Trophoblast cell (in vitro differentiated cells and primary cell): ENCODE results near the gene USP53.
A peak's percentile ranks its signal among the peaks of the same experiment; 100 is the strongest.

ENCODE experiments used
- DNase-seq, 2 donors: peaks; one replicate each; pipeline ENCODE4 v3.0.0-alpha.2; 2016
- H2AFZ ChIP-seq: 2 replicates; pipeline ENCODE4 v1.6.1; 2013; ENCODE audit warnings: low read length, moderate library complexity, mild to moderate bottlenecking; ENCODE audit not compliant: insufficient read depth, poor library complexity
- H2AK5ac ChIP-seq: 2 replicates; pipeline ENCODE4 v1.6.1; 2013; ENCODE audit warnings: mild to moderate bottlenecking, low read length
- H2BK120ac ChIP-seq: 2 replicates; pipeline ENCODE4 v1.6.1; 2013; ENCODE audit warnings: low read length, mild to moderate bottlenecking, moderate library complexity; ENCODE audit not compliant: insufficient read depth, poor library complexity
- H2BK12ac ChIP-seq: 2 replicates; pipeline ENCODE4 v1.6.1; 2013; ENCODE audit warnings: mild to moderate bottlenecking, low read length, moderate library complexity
- H2BK5ac ChIP-seq: 2 replicates; pipeline ENCODE4 v1.6.1; 2013; ENCODE audit warnings: low read length, low read depth, moderate library complexity, mild to moderate bottlenecking; ENCODE audit not compliant: poor library complexity
- H3K14ac ChIP-seq: 2 replicates; pipeline ENCODE4 v1.6.1; 2013; ENCODE audit warnings: mild to moderate bottlenecking, low read length
- H3K18ac ChIP-seq: 2 replicates; pipeline ENCODE4 v1.6.1; 2013; ENCODE audit warnings: mild to moderate bottlenecking, low read length
- H3K23ac ChIP-seq: 2 replicates; pipeline ENCODE4 v1.6.1; 2013; ENCODE audit warnings: low read length
- H3K27ac ChIP-seq: 2 replicates; pipeline ENCODE4 v1.5.1; 2013; ENCODE audit warnings: low read depth, mild to moderate bottlenecking, inconsistent platforms, low read length, moderate library complexity
- H3K27me3 ChIP-seq: 2 replicates; pipeline ENCODE4 v1.6.1; 2013; ENCODE audit warnings: inconsistent platforms, mild to moderate bottlenecking, low read length, moderate library complexity; ENCODE audit not compliant: insufficient read depth
- H3K36me3 ChIP-seq, 2 experiments: 1 replicate in 1 of 2; 2 replicates in 1 of 2; pipeline ENCODE4 v1.6.1; 2013; ENCODE audit warnings: low read length in 2 of 2, mild to moderate bottlenecking in 2 of 2, moderate library complexity in 1 of 2; ENCODE audit not compliant: insufficient read depth in 2 of 2, control insufficient read depth in 1 of 2
- H3K4ac ChIP-seq: 2 replicates; pipeline ENCODE4 v1.6.1; 2013; ENCODE audit warnings: low read depth, mild to moderate bottlenecking, low read length, moderate library complexity
- H3K4me1 ChIP-seq, 2 experiments: 1 replicate in 1 of 2; 2 replicates in 1 of 2; pipeline ENCODE4 v1.6.1; 2013; ENCODE audit warnings: low read length in 2 of 2, mild to moderate bottlenecking in 2 of 2, moderate library complexity in 1 of 2; ENCODE audit not compliant: insufficient read depth in 2 of 2, control insufficient read depth in 1 of 2
- H3K4me2 ChIP-seq: 2 replicates; pipeline ENCODE4 v1.6.1; 2013; ENCODE audit warnings: inconsistent platforms, mild to moderate bottlenecking, low read length, moderate library complexity
- H3K4me3 ChIP-seq: 2 replicates; pipeline ENCODE4 v1.5.1; 2013; ENCODE audit warnings: mild to moderate bottlenecking, low read depth, low read length, inconsistent platforms
- H3K79me1 ChIP-seq: one replicate; pipeline ENCODE4 v1.6.1; 2013; ENCODE audit warnings: low read length
- H3K79me2 ChIP-seq: 2 replicates; pipeline ENCODE4 v1.6.1; 2013; ENCODE audit warnings: low read length, mild to moderate bottlenecking; ENCODE audit not compliant: control insufficient read depth, insufficient read depth, poor library complexity
- H3K9ac ChIP-seq: 2 replicates; pipeline ENCODE4 v1.6.1; 2013; ENCODE audit warnings: mild to moderate bottlenecking, low read length
- H3K9me3 ChIP-seq: 2 replicates; pipeline ENCODE4 v1.6.1; 2013; ENCODE audit warnings: low read depth, mild to moderate bottlenecking, control low read depth, inconsistent platforms, low read length; ENCODE audit not compliant: insufficient read depth
- H4K12ac ChIP-seq: 2 replicates; pipeline ENCODE4 v1.6.1; 2013; ENCODE audit warnings: low read depth, mild to moderate bottlenecking, low read length, moderate library complexity
- H4K8ac ChIP-seq: 2 replicates; pipeline ENCODE4 v1.6.1; 2013; ENCODE audit warnings: low read depth, mild to moderate bottlenecking, low read length, moderate library complexity
- H4K91ac ChIP-seq: one replicate; pipeline ENCODE4 v1.6.1; 2013; ENCODE audit warnings: low read depth, mild to moderate bottlenecking, low read length, moderate library complexity
- WGBS: extraction: QIAGEN DNeasy Blood & Tissue Kit; methylation state at CpG from one replicate; pipeline ENCODE4 v1.1.7; 2013; ENCODE audit warnings: missing lambda C conversion rate; ENCODE audit not compliant: insufficient read length, insufficient coverage; ENCODE audit errors: extremely low coverage; 5-methylcytosine and 5-hydroxymethylcytosine counted together

Gene USP53

DNA sequence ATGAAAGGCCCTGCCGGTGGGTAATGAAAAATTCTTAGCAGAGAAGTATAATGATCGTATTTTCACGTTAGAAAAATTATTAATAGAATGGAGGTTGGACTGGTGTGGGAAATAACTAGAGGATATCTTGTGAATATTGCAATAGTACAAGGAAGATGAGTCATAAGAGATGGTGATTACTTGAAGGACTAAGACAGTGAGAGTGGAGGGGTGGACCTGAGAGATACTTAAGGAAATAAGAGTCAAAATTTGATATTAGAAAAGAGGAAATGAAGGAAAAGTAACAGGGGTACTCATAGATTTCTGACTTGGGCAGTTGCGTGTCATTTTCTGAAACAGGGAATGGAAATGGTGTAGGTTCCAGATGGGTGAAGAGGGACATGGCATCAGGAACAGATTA is 1.7 kb upstream of the USP53 start:
- Histone ChIP-seq H3K4ac (no peak overlapping the region), H2BK5ac (no peak overlapping the region), H4K8ac (no peak overlapping the region), H3K79me2 (peaks cover 6% of the 10 kb centered on the region), H3K27me3 (no peaks in the 10 kb centered on the region), H4K91ac (no peak overlapping the region), H3K9me3 (peaks cover 2% of the 10 kb centered on the region), H3K18ac (no peak overlapping the region), H3K23ac (no peak overlapping the region), H3K4me1 (no peaks in the 10 kb centered on the region), H2AK5ac (no peak overlapping the region), H2BK120ac (no peak overlapping the region), H4K12ac (no peak overlapping the region), H3K14ac (no peak overlapping the region), H2BK12ac (no peak overlapping the region), H3K4me2 (no peak overlapping the region), H3K4me3 (no peak overlapping the region), H3K27ac (no peak overlapping the region), H2AFZ (no peak overlapping the region), H3K9ac (no peak overlapping the region), H3K36me3 (no peaks in the 10 kb centered on the region), H3K79me1 (peaks cover 12% of the 10 kb centered on the region)
- 100% methylated on average over 2 of the region's 4 CpGs for WGBS
- no peak for DNase-seq

GRCh38 chr4:119211867-119212233 is 663 bp upstream of the USP53 start:
- Histone ChIP-seq H3K18ac (peak overlapping the region; percentile 80), H4K8ac (peak overlapping the region; percentile 95), H2AK5ac (no peak overlapping the region), H3K4me2 (peak overlapping the region; percentile 61), H3K9ac (peak overlapping the region; percentile 93), H3K23ac (no peak overlapping the region), H4K91ac (peak overlapping the region; percentile 39), H2BK5ac (peak overlapping the region; percentile 55), H3K4me3 (peak overlapping the region; percentile 68), H3K27ac (peak overlapping the region; percentile 83), H3K36me3 (no peaks in the 10 kb centered on the region), H3K9me3 (peaks cover 2% of the 10 kb centered on the region), H2BK12ac (no peak overlapping the region), H3K79me1 (peaks cover 12% of the 10 kb centered on the region), H3K4ac (no peak overlapping the region), H2BK120ac (no peak overlapping the region), H3K79me2 (peaks cover 6% of the 10 kb centered on the region), H3K4me1 (no peaks in the 10 kb centered on the region), H3K14ac (peak overlapping the region; percentile 74), H4K12ac (peak overlapping the region; percentile 81), H2AFZ (peak overlapping the region; percentile 37), H3K27me3 (no peaks in the 10 kb centered on the region)
- no peak for DNase-seq
- no CpG with 5 or more reads among the region's 12 CpGs for WGBS

- no peak overlapping the region for H2BK12ac ChIP-seq
- H3K79me1 ChIP-seq, result peaks cover 12% of the 10 kb centered on the region
- peak overlapping the region; percentile 95 for H3K27ac ChIP-seq
- H3K36me3 ChIP-seq, result no peaks in the 10 kb centered on the region
- DNase-seq, result peak; percentile 92 to 93
- H2AK5ac ChIP-seq, result no peak overlapping the region
- H4K8ac ChIP-seq, result peak overlapping the region; percentile 40
- no CpG with 5 or more reads among the region's 24 CpGs for WGBS
- peaks cover 6% of the 10 kb centered on the region for H3K79me2 ChIP-seq
- peak overlapping the region; percentile 82 for H3K9ac ChIP-seq
- H2BK5ac ChIP-seq, result peak overlapping the region; percentile 37
- peaks cover 2% of the 10 kb centered on the region for H3K9me3 ChIP-seq
- peak overlapping the region; percentile 88 for H3K18ac ChIP-seq
- peak overlapping the region; percentile 74 for H2AFZ ChIP-seq
- peak overlapping the region; percentile 86 for H4K91ac ChIP-seq
- peak overlapping the region; percentile 92 for H3K4me3 ChIP-seq
- no peaks in the 10 kb centered on the region for H3K4me1 ChIP-seq
- peak overlapping the region; percentile 4 for H3K4ac ChIP-seq
- no peaks in the 10 kb centered on the region for H3K27me3 ChIP-seq
- H3K4me2 ChIP-seq, result peak overlapping the region; percentile 75
- H2BK120ac ChIP-seq, result no peak overlapping the region
- H3K23ac ChIP-seq, result no peak overlapping the region
- peak overlapping the region; percentile 33 for H4K12ac ChIP-seq
- H3K14ac ChIP-seq, result peak overlapping the region; percentile 65
Measured at GRCh38 chr4:119212964-119213606, 572 bp downstream of the USP53 start.

DNA sequence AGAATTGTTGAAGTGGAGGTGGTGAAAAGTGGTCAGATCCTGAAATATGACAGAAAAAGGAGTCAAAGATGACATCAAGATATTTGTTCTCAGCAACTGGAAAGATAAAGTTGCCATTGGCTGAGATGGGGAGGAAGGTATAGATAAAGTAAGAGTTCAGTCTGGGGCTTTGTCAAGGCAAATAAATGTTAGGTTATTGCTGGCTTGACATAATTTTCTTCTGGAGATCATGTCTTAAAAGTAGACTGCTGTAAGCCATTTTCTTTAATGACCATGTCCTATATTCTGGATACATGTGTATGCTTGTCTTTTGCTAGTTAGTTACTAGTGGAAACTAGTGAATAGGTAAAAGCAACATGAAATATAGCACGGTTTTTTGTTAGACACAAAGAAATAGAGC is 5.6 kb downstream of the USP53 start:
- H2BK5ac ChIP-seq, result no peak overlapping the region
- H2BK12ac ChIP-seq, result no peak overlapping the region
- H3K79me2 ChIP-seq, result no peaks in the 10 kb centered on the region
- H3K4ac ChIP-seq, result no peak overlapping the region
- H3K9ac ChIP-seq, result no peak overlapping the region
- WGBS, result no CpG with 5 or more reads among the region's 1 CpG
- H2AK5ac ChIP-seq, result no peak overlapping the region
- no peak overlapping the region for H3K14ac ChIP-seq
- no peak for DNase-seq
- H2AFZ ChIP-seq, result no peak overlapping the region
- H4K91ac ChIP-seq, result no peak overlapping the region
- no peaks in the 10 kb centered on the region for H3K9me3 ChIP-seq
- H3K4me1 ChIP-seq, result no peaks in the 10 kb centered on the region
- no peaks in the 10 kb centered on the region for H3K27me3 ChIP-seq
- no peak overlapping the region for H3K4me2 ChIP-seq
- H3K36me3 ChIP-seq, result peaks cover 0 to 5% of the 10 kb centered on the region in 2 experiments
- peaks cover 1% of the 10 kb centered on the region for H3K79me1 ChIP-seq
- H3K27ac ChIP-seq, result no peak overlapping the region
- H2BK120ac ChIP-seq, result no peak overlapping the region
- H3K23ac ChIP-seq, result no peak overlapping the region
- no peak overlapping the region for H3K18ac ChIP-seq
- no peak overlapping the region for H3K4me3 ChIP-seq
- no peak overlapping the region for H4K12ac ChIP-seq
- no peak overlapping the region for H4K8ac ChIP-seq
